HL-60 (cell line): Measurements from ENCODE around the gene SLC12A8.

Experiments used
- GABPA ChIP-seq: IDR thresholded peaks from 2 replicates; pipeline ENCODE4 v1.6.1; 2012; ENCODE audit warnings: low read depth
- POLR2AphosphoS5 ChIP-seq: IDR thresholded peaks from 2 replicates; pipeline ENCODE4 v1.6.1; 2012; ENCODE audit warnings: low read depth
- SPI1 ChIP-seq: IDR thresholded peaks from 2 replicates; pipeline ENCODE4 v1.6.1; 2012; ENCODE audit warnings: low read depth, mild to moderate bottlenecking, borderline replicate concordance
- TF ChIP-seq, protein P1 (sequence below): IDR thresholded peaks from one replicate; pipeline ENCODE4 v1.5.1; 2011; ENCODE audit warnings: low read length, control low read depth, inconsistent platforms; ENCODE audit not compliant: insufficient read depth
- TF ChIP-seq, protein P2 (sequence below): IDR thresholded peaks from 2 replicates; pipeline ENCODE4 v1.6.1; 2012; ENCODE audit warnings: low read depth; ENCODE audit not compliant: insufficient replicate concordance

GRCh38 chr3:125246237-125246636, 33.7 kb upstream of the SLC12A8 start:
- TF ChIP-seq, protein P1, sequence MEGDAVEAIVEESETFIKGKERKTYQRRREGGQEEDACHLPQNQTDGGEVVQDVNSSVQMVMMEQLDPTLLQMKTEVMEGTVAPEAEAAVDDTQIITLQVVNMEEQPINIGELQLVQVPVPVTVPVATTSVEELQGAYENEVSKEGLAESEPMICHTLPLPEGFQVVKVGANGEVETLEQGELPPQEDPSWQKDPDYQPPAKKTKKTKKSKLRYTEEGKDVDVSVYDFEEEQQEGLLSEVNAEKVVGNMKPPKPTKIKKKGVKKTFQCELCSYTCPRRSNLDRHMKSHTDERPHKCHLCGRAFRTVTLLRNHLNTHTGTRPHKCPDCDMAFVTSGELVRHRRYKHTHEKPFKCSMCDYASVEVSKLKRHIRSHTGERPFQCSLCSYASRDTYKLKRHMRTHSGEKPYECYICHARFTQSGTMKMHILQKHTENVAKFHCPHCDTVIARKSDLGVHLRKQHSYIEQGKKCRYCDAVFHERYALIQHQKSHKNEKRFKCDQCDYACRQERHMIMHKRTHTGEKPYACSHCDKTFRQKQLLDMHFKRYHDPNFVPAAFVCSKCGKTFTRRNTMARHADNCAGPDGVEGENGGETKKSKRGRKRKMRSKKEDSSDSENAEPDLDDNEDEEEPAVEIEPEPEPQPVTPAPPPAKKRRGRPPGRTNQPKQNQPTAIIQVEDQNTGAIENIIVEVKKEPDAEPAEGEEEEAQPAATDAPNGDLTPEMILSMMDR = no peak
- TF ChIP-seq, protein P2, sequence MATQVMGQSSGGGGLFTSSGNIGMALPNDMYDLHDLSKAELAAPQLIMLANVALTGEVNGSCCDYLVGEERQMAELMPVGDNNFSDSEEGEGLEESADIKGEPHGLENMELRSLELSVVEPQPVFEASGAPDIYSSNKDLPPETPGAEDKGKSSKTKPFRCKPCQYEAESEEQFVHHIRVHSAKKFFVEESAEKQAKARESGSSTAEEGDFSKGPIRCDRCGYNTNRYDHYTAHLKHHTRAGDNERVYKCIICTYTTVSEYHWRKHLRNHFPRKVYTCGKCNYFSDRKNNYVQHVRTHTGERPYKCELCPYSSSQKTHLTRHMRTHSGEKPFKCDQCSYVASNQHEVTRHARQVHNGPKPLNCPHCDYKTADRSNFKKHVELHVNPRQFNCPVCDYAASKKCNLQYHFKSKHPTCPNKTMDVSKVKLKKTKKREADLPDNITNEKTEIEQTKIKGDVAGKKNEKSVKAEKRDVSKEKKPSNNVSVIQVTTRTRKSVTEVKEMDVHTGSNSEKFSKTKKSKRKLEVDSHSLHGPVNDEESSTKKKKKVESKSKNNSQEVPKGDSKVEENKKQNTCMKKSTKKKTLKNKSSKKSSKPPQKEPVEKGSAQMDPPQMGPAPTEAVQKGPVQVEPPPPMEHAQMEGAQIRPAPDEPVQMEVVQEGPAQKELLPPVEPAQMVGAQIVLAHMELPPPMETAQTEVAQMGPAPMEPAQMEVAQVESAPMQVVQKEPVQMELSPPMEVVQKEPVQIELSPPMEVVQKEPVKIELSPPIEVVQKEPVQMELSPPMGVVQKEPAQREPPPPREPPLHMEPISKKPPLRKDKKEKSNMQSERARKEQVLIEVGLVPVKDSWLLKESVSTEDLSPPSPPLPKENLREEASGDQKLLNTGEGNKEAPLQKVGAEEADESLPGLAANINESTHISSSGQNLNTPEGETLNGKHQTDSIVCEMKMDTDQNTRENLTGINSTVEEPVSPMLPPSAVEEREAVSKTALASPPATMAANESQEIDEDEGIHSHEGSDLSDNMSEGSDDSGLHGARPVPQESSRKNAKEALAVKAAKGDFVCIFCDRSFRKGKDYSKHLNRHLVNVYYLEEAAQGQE = no peak
- TF ChIP-seq SPI1 = no peak
- TF ChIP-seq POLR2AphosphoS5 = no peak
- TF ChIP-seq GABPA = no peak
